ENCODE measurements around the gene CPAMD8.
"Not testable (repeated sequence)": the region's sequence is repeated elsewhere in the genome, so short reads cannot be mapped to it uniquely, and the experiment has no call there.

DNA sequence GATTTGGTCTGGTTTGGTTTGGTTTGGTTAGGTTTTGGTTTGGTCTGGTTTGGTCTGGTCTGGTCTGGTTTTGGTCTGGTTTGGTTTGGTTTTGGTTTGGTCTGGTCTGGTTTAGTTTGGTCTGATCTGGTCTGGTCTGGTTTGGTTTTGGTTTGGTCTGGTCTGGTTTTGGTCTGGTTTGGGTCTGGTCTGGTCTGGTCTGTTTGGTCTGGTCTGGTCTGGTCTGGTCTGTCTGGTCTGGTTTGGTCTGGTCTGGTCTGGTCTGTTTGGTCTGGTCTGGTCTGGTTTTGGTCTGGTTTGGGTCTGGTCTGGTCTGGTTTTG, 151.7 kb downstream of the CPAMD8 start:
- TF ChIP-seq CTCF (conservative IDR thresholded peaks at IDR 0.05; ENCODE audit: low read depth, low read length); EZH2phosphoT487 (IDR thresholded peaks at IDR 0.05; ENCODE audit: borderline replicate concordance, low read length): not testable (repeated sequence)

All from PC-3 (cell line).